Umbilical cord (tissue), 2 donors: ENCODE results near the gene WDR74. TPM values are rescaled to one million over a fixed set of nuclear protein-coding genes. Genes with fewer than 3 reads are reported as not detected.
A peak's percentile ranks its signal among the peaks of the same experiment; 100 is the strongest.
"Not testable (repeated sequence)": the region's sequence is repeated elsewhere in the genome, so short reads cannot be mapped to it uniquely, and the experiment has no call there.

ENCODE experiments used
- DNase-seq: peaks from one replicate; pipeline ENCODE4 v3.0.0-alpha.2; 2015; ENCODE audit warnings: low spot score
- total RNA-seq: library from RNA; depleted of rRNA; stranded (reverse); fragments of >200 nt; gene quantifications from one replicate; pipeline ENCODE4 v1.2.3, GENCODE V29; 2014; ENCODE audit warnings: low replicate concordance; ENCODE audit not compliant: insufficient read depth

Gene WDR74
- total RNA-seq, result 44.3 TPM

DNA sequence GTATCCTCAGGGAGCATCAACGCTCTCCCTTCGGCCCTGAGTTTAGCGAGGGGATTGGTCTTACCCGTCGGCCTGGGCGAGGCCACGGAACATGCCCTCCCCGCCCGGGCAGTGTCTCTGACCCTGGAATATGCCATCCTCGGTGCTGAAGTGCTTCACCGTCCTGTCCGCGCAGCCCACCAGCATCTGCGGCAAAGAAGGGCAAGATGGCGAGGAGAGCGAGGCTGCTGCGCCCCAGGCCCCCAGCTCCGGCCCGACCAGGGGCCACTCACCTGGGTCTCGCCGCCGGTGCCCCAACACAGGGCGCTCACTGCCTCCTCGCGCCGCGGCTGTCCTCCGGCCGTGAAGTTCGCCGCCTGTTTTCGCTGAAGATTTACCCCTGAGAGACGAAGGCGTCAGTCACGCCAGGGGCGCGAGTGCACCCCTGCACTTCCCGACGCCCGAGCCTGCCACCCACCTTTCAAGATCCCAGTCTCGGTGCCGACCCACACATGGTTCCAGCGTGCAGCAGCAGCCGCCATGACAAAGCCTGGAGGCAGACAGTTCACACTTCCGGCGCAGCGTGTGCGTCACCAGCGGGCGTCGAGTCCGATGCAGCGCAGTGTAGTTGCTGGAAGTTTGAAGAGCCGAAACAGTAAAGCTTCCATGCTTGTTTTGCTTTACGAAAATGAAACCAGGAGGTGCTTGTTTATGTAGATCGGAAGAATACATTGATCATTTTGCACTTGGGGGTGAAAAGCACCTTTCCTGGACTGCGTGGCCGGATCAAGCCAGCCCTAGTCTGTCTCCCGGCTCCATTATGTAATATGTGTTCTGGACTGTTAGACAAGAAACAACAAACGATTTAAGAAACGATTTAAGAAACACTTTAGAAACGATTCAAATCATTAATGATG is at the start of gene WDR74:
Gene WDR74 (minus strand): TSS at position 541 of the 896 bp plus-strand sequence. CDS start 20 bp downstream, at position 521.
- peak; percentile 98 for DNase-seq

DNA sequence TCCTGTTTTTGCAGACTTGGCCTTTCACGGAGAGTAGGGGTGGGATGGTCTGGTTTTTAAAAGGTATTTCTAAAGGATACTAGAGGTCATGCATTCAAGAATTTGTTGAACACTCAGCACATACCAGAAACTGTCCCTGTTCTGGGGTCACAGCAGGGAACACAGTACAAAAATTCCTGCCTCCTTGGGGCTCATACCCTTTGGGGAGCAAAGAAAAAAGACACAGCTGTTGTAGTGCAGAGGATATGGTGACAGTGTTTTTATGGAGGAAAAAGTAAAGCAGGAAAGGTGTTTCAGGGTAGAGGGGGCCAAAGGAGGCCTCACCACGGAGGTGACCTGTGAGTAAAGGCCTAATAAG is 49.7 kb upstream of the WDR74 start:
- DNase-seq, result no peak

GRCh38 chr11:62888406-62888805 is 49.0 kb upstream of the WDR74 start:
- no peak for DNase-seq

DNA sequence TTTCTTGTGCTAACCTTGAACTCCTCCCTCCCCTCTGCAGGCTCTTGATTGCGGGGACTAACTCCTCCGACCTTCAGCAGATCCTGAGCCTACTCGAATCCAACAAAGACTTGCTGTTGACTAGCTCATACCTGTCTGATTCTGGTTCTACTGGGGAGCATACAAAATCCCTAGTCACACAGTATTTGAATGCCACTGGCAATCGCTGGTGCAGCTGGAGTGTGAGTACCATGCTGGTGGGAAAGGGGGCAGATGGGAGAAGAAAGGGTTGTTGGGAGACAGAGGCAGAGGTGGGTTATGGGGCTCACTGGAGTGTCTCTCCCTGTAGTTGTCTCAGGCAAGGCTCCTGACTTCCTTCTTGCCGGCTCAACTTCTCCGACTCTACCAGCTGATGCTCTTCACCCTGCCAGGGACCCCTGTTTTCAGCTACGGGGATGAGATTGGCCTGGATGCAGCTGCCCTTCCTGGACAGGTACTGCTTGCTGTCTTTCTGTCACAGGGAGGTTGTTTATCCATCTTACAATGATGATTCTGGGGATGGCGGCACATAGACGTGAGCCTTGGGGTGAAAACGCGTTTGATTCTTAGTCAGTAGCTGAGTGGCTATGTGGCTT is 45.9 kb upstream of the WDR74 start:
- no peak for DNase-seq

DNA sequence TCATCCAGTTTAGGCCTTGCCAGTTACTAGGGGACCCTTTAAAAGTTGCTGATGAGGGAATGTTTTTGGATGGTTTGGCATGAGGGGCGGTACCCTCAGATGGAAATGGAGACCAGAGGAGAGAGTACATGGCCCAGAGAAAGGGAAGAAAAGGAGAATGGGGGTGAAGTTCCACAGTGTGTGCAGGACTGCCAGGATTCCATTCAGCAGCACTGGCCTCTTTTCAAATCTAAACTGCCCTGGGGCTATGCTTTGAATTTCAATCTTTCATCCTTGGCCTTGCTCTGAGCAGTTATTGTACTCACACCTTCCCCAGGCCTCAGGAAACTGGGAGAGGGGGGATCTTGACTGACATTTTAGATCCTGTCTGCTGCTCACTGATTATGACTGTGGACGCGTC is 44.3 kb upstream of the WDR74 start:
- DNase-seq, result no peak

DNA sequence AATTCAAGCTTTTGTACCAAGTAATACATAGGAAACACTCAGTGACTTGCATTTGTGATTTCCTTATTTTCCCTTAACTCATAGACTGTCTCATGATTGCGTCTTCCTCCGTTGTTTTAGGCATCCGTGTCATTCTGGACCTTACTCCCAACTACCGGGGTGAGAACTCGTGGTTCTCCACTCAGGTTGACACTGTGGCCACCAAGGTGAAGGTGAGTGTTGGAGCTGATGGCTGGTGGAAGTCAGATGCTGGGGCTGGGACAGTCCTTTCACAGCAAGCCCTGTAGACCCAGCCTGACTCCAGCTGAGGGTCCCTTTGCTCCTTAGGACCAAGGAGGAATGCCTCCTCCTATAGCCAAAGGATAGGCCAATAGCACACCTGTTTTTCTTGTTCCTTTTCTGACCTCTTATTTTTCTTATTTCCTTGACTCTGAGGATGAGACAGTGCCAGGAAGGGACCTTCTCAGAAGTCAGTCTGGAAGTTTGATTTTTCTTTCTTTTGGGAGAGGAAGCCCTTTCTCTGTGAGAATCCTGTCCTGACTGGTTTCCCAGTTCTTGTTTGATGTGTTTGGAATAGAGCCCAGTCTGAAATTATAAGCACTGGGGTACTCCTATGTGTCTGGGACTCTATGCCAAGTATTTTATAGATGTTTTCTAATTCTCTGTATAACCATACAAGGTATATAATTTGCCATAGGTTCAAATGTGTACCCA is 43.6 kb upstream of the WDR74 start:
- DNase-seq, result peak; percentile 59

DNA sequence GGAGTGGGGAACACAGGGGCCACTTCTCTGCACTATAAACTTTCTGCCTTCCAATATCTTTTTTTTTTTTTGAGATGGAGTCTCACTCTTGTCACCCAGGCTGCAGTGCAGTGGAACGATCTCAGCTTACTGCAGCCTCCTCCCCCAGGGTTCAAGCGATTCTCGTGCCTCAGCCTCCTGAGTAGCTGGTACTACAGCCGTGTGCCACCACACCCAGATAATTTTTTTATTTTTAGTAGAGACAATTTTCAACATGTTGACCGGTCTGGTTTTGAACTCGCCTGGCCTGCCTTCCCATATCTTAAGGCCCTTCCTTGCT is 43.0 kb upstream of the WDR74 start:
- peak; percentile 16 for DNase-seq

DNA sequence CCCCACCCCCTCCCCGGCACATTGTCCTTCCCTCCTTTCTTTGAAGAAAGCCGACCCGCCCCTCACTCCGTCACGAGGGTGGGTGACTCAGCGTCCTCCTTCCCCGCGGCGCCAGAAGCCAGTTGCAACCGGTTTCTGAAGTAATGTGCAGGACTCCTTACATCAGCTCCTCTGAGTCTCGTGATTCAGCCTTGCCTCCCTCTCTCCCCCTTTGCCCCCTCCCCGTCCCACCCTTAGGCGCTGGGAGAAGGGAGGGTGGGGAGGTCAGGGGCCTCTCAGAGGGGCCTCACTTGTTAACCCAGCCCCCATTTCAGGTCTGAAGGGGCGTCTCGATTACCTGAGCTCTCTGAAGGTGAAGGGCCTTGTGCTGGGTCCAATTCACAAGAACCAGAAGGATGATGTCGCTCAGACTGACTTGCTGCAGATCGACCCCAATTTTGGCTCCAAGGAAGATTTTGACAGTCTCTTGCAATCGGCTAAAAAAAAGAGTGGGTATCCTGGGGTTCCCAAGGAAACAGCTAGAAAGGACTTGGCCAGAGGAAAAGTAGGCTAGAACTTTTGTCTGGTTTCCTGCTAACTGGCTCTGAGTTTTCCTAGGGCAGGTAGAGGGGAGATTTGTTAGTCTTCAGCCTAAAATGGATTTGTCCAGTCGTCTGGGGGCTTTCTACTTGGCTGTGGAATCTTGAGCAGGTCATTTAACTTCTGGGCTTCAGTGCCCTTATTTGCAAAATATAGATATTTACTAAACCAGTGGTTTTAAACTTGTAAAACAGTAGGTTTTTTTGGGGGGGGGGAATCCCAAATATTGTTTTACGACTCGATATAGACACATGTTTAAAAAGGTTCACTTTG is 42.4 kb upstream of the WDR74 start:
- peak; percentile 99 for DNase-seq

DNA sequence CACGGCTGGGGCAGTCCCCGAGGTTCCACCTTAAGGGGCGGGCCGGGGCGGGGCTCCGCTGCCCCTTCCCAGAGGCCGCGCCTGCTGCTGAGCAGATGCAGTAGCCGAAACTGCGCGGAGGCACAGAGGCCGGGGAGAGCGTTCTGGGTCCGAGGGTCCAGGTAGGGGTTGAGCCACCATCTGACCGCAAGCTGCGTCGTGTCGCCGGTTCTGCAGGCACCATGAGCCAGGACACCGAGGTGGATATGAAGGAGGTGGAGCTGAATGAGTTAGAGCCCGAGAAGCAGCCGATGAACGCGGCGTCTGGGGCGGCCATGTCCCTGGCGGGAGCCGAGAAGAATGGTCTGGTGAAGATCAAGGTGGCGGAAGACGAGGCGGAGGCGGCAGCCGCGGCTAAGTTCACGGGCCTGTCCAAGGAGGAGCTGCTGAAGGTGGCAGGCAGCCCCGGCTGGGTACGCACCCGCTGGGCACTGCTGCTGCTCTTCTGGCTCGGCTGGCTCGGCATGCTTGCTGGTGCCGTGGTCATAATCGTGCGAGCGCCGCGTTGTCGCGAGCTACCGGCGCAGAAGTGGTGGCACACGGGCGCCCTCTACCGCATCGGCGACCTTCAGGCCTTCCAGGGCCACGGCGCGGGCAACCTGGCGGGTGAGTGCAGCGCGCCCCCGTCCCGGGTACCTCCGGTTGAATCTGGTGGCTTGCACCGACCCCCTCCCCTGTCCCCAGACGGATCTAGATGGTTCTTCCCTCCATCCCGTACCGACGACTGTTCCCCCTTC is 41.6 kb upstream of the WDR74 start, which contains the start of gene SLC3A2:
Gene SLC3A2 (plus strand): TSS at position 94 of the 776 bp plus-strand sequence. CDS start 128 bp downstream, at position 222.
- DNase-seq, result peak; percentile 95

DNA sequence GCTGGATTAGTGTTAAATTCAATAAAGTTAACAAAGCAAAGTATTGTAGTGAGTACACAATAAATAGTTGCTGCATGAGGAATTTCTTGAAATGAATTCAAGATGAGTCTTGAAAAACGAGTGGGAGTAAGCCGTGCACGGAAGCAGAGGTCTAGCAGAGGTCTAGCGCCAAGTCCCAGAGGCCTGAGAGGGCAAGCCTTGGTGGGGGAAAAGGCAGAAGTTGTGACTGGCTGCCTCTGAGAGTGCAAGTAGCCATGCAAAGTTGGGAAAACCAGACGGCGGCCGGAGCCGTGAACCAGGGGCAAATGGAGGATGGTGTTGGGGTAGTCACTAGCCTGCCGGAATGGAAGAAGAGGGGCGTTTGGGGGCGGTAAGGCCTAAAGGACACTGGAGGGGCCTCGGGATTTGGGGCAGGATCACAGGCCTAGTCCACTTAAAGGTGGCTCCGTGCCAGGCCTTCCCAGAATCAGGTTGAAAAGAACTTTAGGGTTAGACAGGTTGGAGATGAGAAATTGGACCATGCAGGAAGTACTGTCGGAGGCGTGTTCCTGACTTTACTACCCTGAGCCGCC is 40.9 kb upstream of the WDR74 start:
- peak; percentile 75 for DNase-seq

- DNase-seq, result no peak
These were observed 40.0 kb upstream of the WDR74 start for GRCh38 chr11:62879235-62879978.

- DNase-seq, result no peak
These were observed 37.3 kb upstream of the WDR74 start for GRCh38 chr11:62876712-62877111.

DNA sequence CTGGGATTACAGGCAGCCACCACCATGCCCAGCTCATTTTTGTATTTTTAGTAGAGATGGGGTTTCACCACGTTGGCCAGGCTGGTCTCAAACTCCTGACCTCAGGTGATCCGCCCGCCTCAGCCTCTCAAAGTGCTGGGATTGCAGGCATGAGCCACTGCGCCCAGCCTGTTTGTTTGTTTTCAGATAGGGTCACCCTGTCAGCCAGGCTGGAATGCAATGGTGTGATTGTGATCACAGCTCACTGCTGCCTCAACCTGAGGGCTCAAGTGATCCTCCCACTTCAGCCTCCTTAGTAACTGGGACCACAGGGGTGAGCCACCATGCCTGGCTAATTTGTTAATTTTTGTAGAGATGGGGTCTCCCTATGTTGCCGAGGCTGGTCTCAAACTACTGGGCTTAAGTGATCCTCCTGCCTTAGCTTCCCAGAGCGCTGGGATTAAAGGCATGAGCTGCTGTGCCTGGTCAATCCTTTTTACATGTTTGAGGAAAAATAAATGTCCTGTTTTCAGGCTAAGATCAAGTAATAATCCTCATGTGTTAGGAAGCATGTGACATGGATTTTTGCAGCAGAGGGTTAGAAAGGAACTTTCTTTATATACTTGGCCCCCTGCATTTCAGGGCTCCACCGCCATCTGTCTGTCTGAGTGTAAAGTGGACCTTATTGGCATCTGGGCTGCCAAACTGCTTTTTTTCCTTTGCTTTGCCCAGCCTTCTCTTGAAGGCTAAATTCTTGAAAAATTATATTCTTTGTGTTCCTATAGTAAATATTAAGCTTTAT is 36.5 kb upstream of the WDR74 start:
- DNase-seq, result peak; percentile 73

GRCh38 chr11:62874851-62875250 is 35.5 kb upstream of the WDR74 start:
- DNase-seq, result peak; percentile 79

DNA sequence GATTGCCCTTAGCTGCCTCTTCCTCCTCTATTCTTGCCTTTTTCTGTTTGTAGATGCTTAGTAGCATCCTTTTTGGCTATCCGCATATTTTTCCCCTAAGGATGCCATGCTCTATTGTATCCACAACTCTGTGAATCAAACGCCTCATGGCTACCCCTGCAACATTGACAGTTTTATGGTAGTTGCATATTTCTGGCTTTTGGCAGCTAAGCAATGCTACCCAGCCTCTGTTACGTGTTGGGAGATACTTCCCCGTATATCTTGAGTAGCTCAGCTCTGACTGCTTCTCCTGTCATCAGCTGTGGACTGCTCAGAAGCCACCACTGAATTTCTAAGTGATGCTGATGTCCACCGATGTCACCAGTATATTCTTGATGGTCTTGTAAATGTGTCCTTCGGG is 26.2 kb upstream of the WDR74 start:
- peak; percentile 70 for DNase-seq

DNA sequence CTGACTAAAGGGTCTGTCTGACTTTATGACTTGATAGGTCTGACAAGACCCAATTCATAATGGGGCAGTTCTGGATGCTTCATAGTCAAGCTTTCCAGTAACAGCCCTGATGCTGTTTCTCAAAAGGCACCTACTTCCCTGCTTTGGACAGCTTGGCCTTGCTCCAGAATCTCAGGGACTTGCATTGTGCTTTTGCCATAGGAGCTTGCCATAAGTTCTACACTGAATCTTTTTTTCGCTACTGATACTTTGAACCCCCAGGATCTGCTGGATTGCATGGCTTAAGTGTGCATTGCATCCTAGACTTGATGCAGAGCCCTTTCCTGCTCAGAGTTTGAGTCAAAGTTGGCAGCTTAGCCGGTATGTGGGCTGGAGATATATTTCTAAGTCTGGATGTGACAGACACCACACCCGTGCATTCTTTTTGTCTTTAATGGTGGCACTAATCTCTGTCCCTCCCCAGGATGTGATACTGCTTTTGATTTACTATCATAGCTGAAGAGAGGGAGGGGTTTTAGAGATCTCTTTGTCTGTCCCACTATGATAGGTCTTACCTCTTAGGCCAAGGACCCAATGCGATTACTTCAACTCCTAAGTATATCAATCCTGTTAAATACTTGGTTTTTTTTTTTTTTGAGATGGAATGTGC is 24.4 kb upstream of the WDR74 start:
- peak; percentile 95 for DNase-seq

GRCh38 chr11:62861564-62862192 is 22.3 kb upstream of the WDR74 start:
- DNase-seq, result not testable (repeated sequence)
